HepG2 (cell line): Measurements from ENCODE around the gene RNF123. TPM values are rescaled to one million over a fixed set of nuclear protein-coding genes. Genes with fewer than 3 reads are reported as not detected.

Source experiments
- JUNB ChIP-seq: sonication (generic); formaldehyde crosslinking; IDR thresholded peaks from 2 replicates; pipeline ENCODE4 v1.8.0; 2022; ENCODE audit warnings: missing genetic modification reagents, mild to moderate bottlenecking, borderline replicate concordance
- MAF1 ChIP-seq: sonication (generic); formaldehyde crosslinking; IDR thresholded peaks from 2 replicates; pipeline ENCODE4 v1.5.0; 2020; ENCODE audit warnings: missing genetic modification reagents, borderline replicate concordance
- MIXL1 ChIP-seq: IDR thresholded peaks from 2 replicates; pipeline ENCODE4 v1.6.1; 2016
- NCOA5 ChIP-seq: sonication (generic); formaldehyde crosslinking; IDR thresholded peaks from 2 replicates; pipeline ENCODE4 v1.4.0; 2020; ENCODE audit warnings: missing genetic modification reagents
- ONECUT2 ChIP-seq: sonication (generic); formaldehyde crosslinking; IDR thresholded peaks from 2 replicates; pipeline ENCODE4 v1.4.0; 2020; ENCODE audit warnings: missing genetic modification reagents
- RAD51 ChIP-seq: fragments of 450-650 bp; IDR thresholded peaks from 2 replicates; pipeline ENCODE4 v1.6.1; 2016; ENCODE audit warnings: borderline replicate concordance
- RFXAP ChIP-seq: sonication (generic); formaldehyde crosslinking; IDR thresholded peaks from 2 replicates; pipeline ENCODE4 v1.4.0; 2020; ENCODE audit warnings: missing genetic modification reagents, borderline replicate concordance
- SALL1 ChIP-seq: sonication (generic); formaldehyde crosslinking; IDR thresholded peaks from 2 replicates; pipeline ENCODE4 v1.8.0; 2022; ENCODE audit warnings: mild to moderate bottlenecking, missing genetic modification reagents
- SMAD9 ChIP-seq: sonication (generic); formaldehyde crosslinking; IDR thresholded peaks from 2 replicates; pipeline ENCODE4 v1.5.1; 2020; ENCODE audit warnings: mild to moderate bottlenecking, missing genetic modification reagents
- TAF15 ChIP-seq: fragments of 200-400 bp; formaldehyde crosslinking; IDR thresholded peaks from one replicate; pipeline ENCODE4 v1.6.1; 2018; ENCODE audit warnings: mild to moderate bottlenecking, low read depth, low read length; ENCODE audit not compliant: poor library complexity, severe bottlenecking
- TBX2 ChIP-seq: sonication (generic); formaldehyde crosslinking; IDR thresholded peaks from 2 replicates; pipeline ENCODE4 v1.5.0; 2020; ENCODE audit warnings: missing genetic modification reagents, mild to moderate bottlenecking, borderline replicate concordance
- THRA ChIP-seq: sonication (generic); formaldehyde crosslinking; IDR thresholded peaks from 2 replicates; pipeline ENCODE4 v1.4.0; 2020; ENCODE audit warnings: missing genetic modification reagents, borderline replicate concordance
- ZBTB1 ChIP-seq: sonication (generic); formaldehyde crosslinking; IDR thresholded peaks from 2 replicates; pipeline ENCODE4 v1.4.0; 2020; ENCODE audit warnings: missing genetic modification reagents, borderline replicate concordance
- ZC3H13 ChIP-seq: sonication (generic); formaldehyde crosslinking; IDR thresholded peaks from 2 replicates; pipeline ENCODE4 v1.8.1; 2023; ENCODE audit warnings: mild to moderate bottlenecking, missing genetic modification reagents, moderate library complexity
- ZNF232 ChIP-seq: sonication (generic); formaldehyde crosslinking; IDR thresholded peaks from 2 replicates; pipeline ENCODE4 v1.4.0; 2020; ENCODE audit warnings: missing genetic modification reagents, borderline replicate concordance
- ZNF263 ChIP-seq: sonication (generic); formaldehyde crosslinking; IDR thresholded peaks from 2 replicates; pipeline ENCODE4 v1.4.0; 2020; ENCODE audit warnings: missing genetic modification reagents
- ZNF564 ChIP-seq: sonication (generic); formaldehyde crosslinking; IDR thresholded peaks from 2 replicates; pipeline ENCODE4 v1.8.1; 2023; ENCODE audit warnings: mild to moderate bottlenecking, missing genetic modification reagents
- ZNF710 ChIP-seq: sonication (generic); formaldehyde crosslinking; IDR thresholded peaks from 2 replicates; pipeline ENCODE4 v1.5.0; 2020; ENCODE audit warnings: mild to moderate bottlenecking, missing genetic modification reagents, borderline replicate concordance
- ZNF747 ChIP-seq: sonication (generic); formaldehyde crosslinking; IDR thresholded peaks from 2 replicates; pipeline ENCODE4 v1.8.1; 2023; ENCODE audit warnings: missing genetic modification reagents, mild to moderate bottlenecking, borderline replicate concordance
- ZNF776 ChIP-seq: sonication (generic); formaldehyde crosslinking; IDR thresholded peaks from 2 replicates; pipeline ENCODE4 v1.4.0; 2020; ENCODE audit warnings: mild to moderate bottlenecking, missing genetic modification reagents
- ZSCAN30 ChIP-seq: sonication (generic); formaldehyde crosslinking; IDR thresholded peaks from 2 replicates; pipeline ENCODE4 v1.5.0; 2020; ENCODE audit warnings: mild to moderate bottlenecking, missing genetic modification reagents
- polyA plus RNA-seq, 8 experiments: library from polyadenylated mRNA; depleted of rRNA in 3 of 8; stranded (reverse) in 7 of 8; unstranded in 1 of 8; fragments of >200 nt; fragmentation: Illumina TruSeq in 4 of 8; extraction: Trizol in 4 of 8; gene quantifications; 2 replicates each; pipeline versions ENCODE4 v1.2.1 to v1.2.3, GENCODE V29; 2011 to 2016; ENCODE audit warnings: low read depth in 4 of 8, missing spikeins in 1 of 8, mixed read lengths in 1 of 8; ENCODE audit not compliant: insufficient read depth in 1 of 8
- total RNA-seq, 5 experiments: library from RNA; depleted of rRNA; stranded (reverse); fragments of >200 nt; fragmentation: Illumina TruSeq; extraction: Trizol; gene quantifications; 2 replicates each; pipeline ENCODE4 v1.2.3, GENCODE V29; 2016; ENCODE audit warnings: low read depth in 1 of 5

The RNF123 gene
- total and polyA plus RNA-seq, 2 of the 13 experiments (the other 11 are each of a cell fraction or from before 2014, with no cell fraction given): 29.9 to 82.2 TPM

- TF ChIP-seq ZC3H13 (CRISPR knock-in tag) (0 out of 2 replicates have a peak, but pooled peaks have one; percentile 38), MIXL1 (peak; percentile 63; the same call in 1 of the 2 replicates), JUNB (no peak), TAF15 (no peak), ZBTB1 (CRISPR knock-in tag) (no peak), ZNF564 (CRISPR knock-in tag) (no peak), ZSCAN30 (CRISPR knock-in tag) (no peak), TBX2 (CRISPR knock-in tag) (peak; percentile 63), SALL1 (CRISPR knock-in tag) (peak; percentile 25), RAD51 (no peak), ZNF263 (peak; percentile 87), SMAD9 (CRISPR knock-in tag) (no peak), ZNF776 (CRISPR knock-in tag) (no peak), RFXAP (CRISPR knock-in tag) (no peak), THRA (CRISPR knock-in tag) (peak; percentile 87), MAF1 (CRISPR knock-in tag) (no peak), ZNF747 (CRISPR knock-in tag) (no peak), NCOA5 (CRISPR knock-in tag) (no peak), ZNF232 (CRISPR knock-in tag) (no peak), ZNF710 (CRISPR knock-in tag) (peak; percentile 100), ONECUT2 (CRISPR knock-in tag) (no peak)
Measured at GRCh38 chr3:49671291-49672288, 17.8 kb upstream of the RNF123 start (continued).
